Activated CD4-positive, alpha-beta memory T cell treated with anti-CD3 and anti-CD28 coated beads for 36 hours (primary cell): ENCODE measurements around the gene MYH9. TPM values are rescaled to one million over a fixed set of nuclear protein-coding genes. Genes with fewer than 3 reads are reported as not detected.
"Not testable (repeated sequence)": the region's sequence is repeated elsewhere in the genome, so short reads cannot be mapped to it uniquely, and the experiment has no call there.

Experiments
- CTCF ChIA-PET: fragments of 350-600 bp; sonication (Branson Sonifier 250); formaldehyde crosslinking; loops from one replicate; lab custom pipeline; 2021; ENCODE audit warnings: antibody characterized with exemption, inconsistent platforms; lab: Charles Lee
- POLR2A ChIA-PET: fragments of 350-600 bp; sonication (Branson Sonifier 250); formaldehyde crosslinking; loops from one replicate; lab custom pipeline; 2021; ENCODE audit warnings: antibody characterized with exemption; lab: Charles Lee
- DNase-seq: peaks from one replicate; pipeline ENCODE4 v3.0.0-alpha.2; 2020
- H3K27ac Mint-ChIP-seq: one replicate; pipeline ENCODE4 v1.8.0; 2021; ENCODE audit warnings: mixed read lengths
- H3K27me3 Mint-ChIP-seq: one replicate; pipeline ENCODE4 v1.8.0; 2021; ENCODE audit warnings: mixed read lengths
- H3K36me3 Mint-ChIP-seq: one replicate; pipeline ENCODE4 v1.8.0; 2021; ENCODE audit warnings: mixed read lengths
- H3K4me1 Mint-ChIP-seq: one replicate; pipeline ENCODE4 v1.8.0; 2021; ENCODE audit warnings: low read depth, mixed read lengths
- H3K4me3 Mint-ChIP-seq: one replicate; pipeline ENCODE4 v1.8.0; 2021; ENCODE audit warnings: mild to moderate bottlenecking, mixed read lengths
- H3K9me3 Mint-ChIP-seq: one replicate; pipeline ENCODE4 v1.8.0; 2021; ENCODE audit warnings: mixed read lengths
- intact Hi-C: fragments of 100-400 bp; cut with micrococcal nuclease; formaldehyde crosslinking; loops from one replicate; pipeline ENCODE4 v1.15.1; 2023
- total RNA-seq, 2 experiments: library from RNA; stranded (reverse); gene quantifications; one replicate each; pipeline ENCODE4 v1.2.3, GENCODE V29; 2021

MYH9 gene
- total RNA-seq: 100 to 1,000 TPM; 712 to 720 TPM

GRCh38 chr22:36387959-36388726, at the start of gene MYH9:
MYH9 (minus strand) TSS chr22:36387967; CDS start chr22:36349236, 38,731 bp downstream.
- peaks cover 30% of the 10 kb centered on the region for H3K4me1 Mint-ChIP-seq

GRCh38 chr22:36435516-36436415, 48.0 kb upstream of the MYH9 start:
- intact Hi-C loops: loop anchor here (2.0 kb wide), 1 partner anchor 15 kb away; no protein-coding TSS in a partner anchor
- H3K27me3 Mint-ChIP-seq: no peaks in the 10 kb centered on the region
- no peaks in the 10 kb centered on the region for H3K9me3 Mint-ChIP-seq
- DNase-seq: peak; percentile 75
- CTCF ChIA-PET: interaction anchor here (1.5 to 2.3 kb wide), 2 partner anchors 104 to 134 kb away, joined by 4 to 10 read pairs; no protein-coding TSS in a partner anchor
- peak overlapping the region; percentile 9 for H3K4me3 Mint-ChIP-seq
- H3K4me1 Mint-ChIP-seq: peaks cover 39% of the 10 kb centered on the region
- H3K36me3 Mint-ChIP-seq: no peaks in the 10 kb centered on the region
- POLR2A ChIA-PET: interaction anchor here (0.8 to 1.5 kb wide), 3 partner anchors 47 to 70 kb away, joined by 3 to 4 read pairs (median 3); no protein-coding TSS in a partner anchor
- H3K27ac Mint-ChIP-seq: peak overlapping the region; percentile 84

More at GRCh38 chr22:36387959-36388726, at the start of gene MYH9:
- ChIA-PET CTCF (interaction anchor here (0.6 to 5.0 kb wide), 8 partner anchors 19 to 902 kb away, joined by 3 to 34 read pairs (median 5); no protein-coding TSS in a partner anchor), POLR2A (interaction anchor here (0.6 to 1.7 kb wide), 22 partner anchors 8 to 141 kb away, joined by 3 to 12 read pairs (median 4); partner anchors contain the start of genes EIF3D and TXN2)
- peak within 1 kb of the TSS; percentile 95 for H3K4me3 Mint-ChIP-seq
- H3K27ac Mint-ChIP-seq: peak within 1 kb of the TSS; percentile 97
- H3K9me3 Mint-ChIP-seq: no peaks in the 10 kb centered on the region
- H3K27me3 Mint-ChIP-seq: no peaks in the 10 kb centered on the region
- intact Hi-C loops: loop anchor here (1.0 to 2.0 kb wide), 6 partner anchors 17 to 141 kb away; partner anchors contain the start of genes EIF3D and TXN2
- H3K36me3 Mint-ChIP-seq: peaks cover 35% of the 10 kb centered on the region
- peak; percentile 100 for DNase-seq

GRCh38 chr22:36433318-36434231, 45.8 kb upstream of the MYH9 start:
- intact Hi-C loops: loop anchor here (2.0 kb wide), 1 partner anchor 17 kb away; no protein-coding TSS in a partner anchor
- CTCF ChIA-PET: no interaction called here
- peaks cover 27% of the 10 kb centered on the region for H3K4me1 Mint-ChIP-seq
- no peaks in the 10 kb centered on the region for H3K27me3 Mint-ChIP-seq
- no peaks in the 10 kb centered on the region for H3K9me3 Mint-ChIP-seq
- H3K36me3 Mint-ChIP-seq: no peaks in the 10 kb centered on the region
- H3K4me3 Mint-ChIP-seq: no peak overlapping the region
- POLR2A ChIA-PET: no interaction called here
- peak overlapping the region; percentile 13 for H3K27ac Mint-ChIP-seq
- no peak for DNase-seq

- CTCF ChIA-PET: no interaction called here
- no peak overlapping the region for H3K4me3 Mint-ChIP-seq
Measured at GRCh38 chr22:36432592-36433317, 45.0 kb upstream of the MYH9 start.

GRCh38 chr22:36431977-36432376, 44.2 kb upstream of the MYH9 start:
- ChIA-PET CTCF (no interaction called here), POLR2A (no interaction called here)
- Mint-ChIP-seq H3K4me1 (peaks cover 27% of the 10 kb centered on the region), H3K27ac (no peak overlapping the region), H3K36me3 (no peaks in the 10 kb centered on the region), H3K27me3 (no peaks in the 10 kb centered on the region), H3K9me3 (no peaks in the 10 kb centered on the region), H3K4me3 (no peak overlapping the region)
- DNase-seq: no peak
- intact Hi-C loops: no loop called here

More at GRCh38 chr22:36432592-36433317, 45.0 kb upstream of the MYH9 start:
- no peak for DNase-seq
- H3K27me3 Mint-ChIP-seq: no peaks in the 10 kb centered on the region
- no peaks in the 10 kb centered on the region for H3K36me3 Mint-ChIP-seq
- intact Hi-C loops: no loop called here
- peaks cover 27% of the 10 kb centered on the region for H3K4me1 Mint-ChIP-seq
- no peak overlapping the region for H3K27ac Mint-ChIP-seq
- no peaks in the 10 kb centered on the region for H3K9me3 Mint-ChIP-seq
- POLR2A ChIA-PET: interaction anchor here (0.6 kb wide), 1 partner anchor 24 kb away, joined by 4 read pairs; no protein-coding TSS in a partner anchor

- H3K4me1 Mint-ChIP-seq: peaks cover 24% of the 10 kb centered on the region
- no peaks in the 10 kb centered on the region for H3K27me3 Mint-ChIP-seq
- no peak for DNase-seq
- H3K9me3 Mint-ChIP-seq: no peaks in the 10 kb centered on the region
- ChIA-PET CTCF (no interaction called here), POLR2A (no interaction called here)
- H3K27ac Mint-ChIP-seq: no peak overlapping the region
- H3K4me3 Mint-ChIP-seq: no peak overlapping the region
- H3K36me3 Mint-ChIP-seq: no peaks in the 10 kb centered on the region
- intact Hi-C loops: no loop called here
Measured at GRCh38 chr22:36430863-36431262, 43.1 kb upstream of the MYH9 start.

GRCh38 chr22:36427952-36428351, 40.2 kb upstream of the MYH9 start:
- H3K9me3 Mint-ChIP-seq, H3K27me3 Mint-ChIP-seq, H3K36me3 Mint-ChIP-seq, intact Hi-C loops, H3K4me3 Mint-ChIP-seq, H3K27ac Mint-ChIP-seq, POLR2A ChIA-PET, CTCF ChIA-PET, DNase-seq: not testable (repeated sequence)
- H3K4me1 Mint-ChIP-seq: peaks cover 24% of the 10 kb centered on the region

- ChIA-PET POLR2A (no interaction called here), CTCF (no interaction called here)
- no peak for DNase-seq
- Mint-ChIP-seq H3K36me3 (no peaks in the 10 kb centered on the region), H3K4me1 (peaks cover 24% of the 10 kb centered on the region), H3K27me3 (no peaks in the 10 kb centered on the region), H3K4me3 (no peak overlapping the region), H3K27ac (peak overlapping the region; percentile 24), H3K9me3 (no peaks in the 10 kb centered on the region)
- intact Hi-C loops: no loop called here
Measured at GRCh38 chr22:36425977-36426523, 38.3 kb upstream of the MYH9 start.

- intact Hi-C loops: no loop called here
- DNase-seq: no peak
- Mint-ChIP-seq H3K4me3 (no peak overlapping the region), H3K36me3 (no peaks in the 10 kb centered on the region), H3K9me3 (no peaks in the 10 kb centered on the region), H3K4me1 (peaks cover 27% of the 10 kb centered on the region), H3K27me3 (no peaks in the 10 kb centered on the region), H3K27ac (no peak overlapping the region)
- ChIA-PET POLR2A (interaction anchor here (1.5 kb wide), 1 partner anchor 10 kb away, joined by 3 read pairs; no protein-coding TSS in a partner anchor), CTCF (no interaction called here)
Measured at GRCh38 chr22:36424901-36425579, 37.3 kb upstream of the MYH9 start.

GRCh38 chr22:36424466-36424865, 36.7 kb upstream of the MYH9 start:
- CTCF ChIA-PET, DNase-seq, intact Hi-C loops, H3K27ac Mint-ChIP-seq, H3K36me3 Mint-ChIP-seq, H3K9me3 Mint-ChIP-seq, H3K27me3 Mint-ChIP-seq, H3K4me3 Mint-ChIP-seq: not testable (repeated sequence)
- peaks cover 31% of the 10 kb centered on the region for H3K4me1 Mint-ChIP-seq
- POLR2A ChIA-PET: interaction anchor here (1.5 kb wide), 1 partner anchor 10 kb away, joined by 3 read pairs; no protein-coding TSS in a partner anchor
